Parathyroid adenoma (tissue), 2 donors: Measurements from ENCODE around the gene MAGI1.
"Not testable (repeated sequence)": the region's sequence is repeated elsewhere in the genome, so short reads cannot be mapped to it uniquely, and the experiment has no call there.

Experiments used
- H2AFZ ChIP-seq: fragments of 300-600 bp; sonication (generic); one replicate; pipeline ENCODE4 v1.7.0; 2017; ENCODE audit warnings: antibody characterized with exemption, mild to moderate bottlenecking
- H3K27ac ChIP-seq: fragments of 300-600 bp; sonication (generic); one replicate; pipeline ENCODE4 v1.7.0; 2017
- H3K27me3 ChIP-seq: fragments of 300-600 bp; sonication (generic); one replicate; pipeline ENCODE4 v1.7.0; 2017; ENCODE audit warnings: low read length; ENCODE audit not compliant: control insufficient read depth, insufficient read depth
- H3K36me3 ChIP-seq: fragments of 300-600 bp; sonication (generic); one replicate; pipeline ENCODE4 v1.7.0; 2017; ENCODE audit warnings: low read length; ENCODE audit not compliant: control insufficient read depth, insufficient read depth
- H3K4me1 ChIP-seq: fragments of 300-600 bp; sonication (generic); one replicate; pipeline ENCODE4 v1.7.0; 2017; ENCODE audit warnings: control low read depth
- H3K4me2 ChIP-seq: fragments of 300-600 bp; sonication (generic); one replicate; pipeline ENCODE4 v1.7.0; 2017; ENCODE audit warnings: low read length
- H3K4me3 ChIP-seq: fragments of 300-600 bp; sonication (generic); one replicate; pipeline ENCODE4 v1.7.0; 2017; ENCODE audit warnings: low read depth, low read length
- H3K79me2 ChIP-seq: fragments of 300-600 bp; sonication (generic); one replicate; pipeline ENCODE4 v1.7.0; 2017; ENCODE audit warnings: control low read depth
- H3K9ac ChIP-seq: fragments of 300-600 bp; sonication (generic); one replicate; pipeline ENCODE4 v1.7.0; 2017; ENCODE audit warnings: mild to moderate bottlenecking
- H3K9me3 ChIP-seq: fragments of 300-600 bp; sonication (generic); one replicate; pipeline ENCODE4 v1.7.0; 2017; ENCODE audit warnings: low read length; ENCODE audit not compliant: control insufficient read depth
- CTCF ChIP-seq: fragments of 300-600 bp; sonication (generic); IDR thresholded peaks from one replicate; pipeline ENCODE4 v1.7.0; 2017; ENCODE audit warnings: antibody characterized with exemption, mild to moderate bottlenecking
- donor health status: primary hyperparathyroidism.

Gene MAGI1

GRCh38 chr3:65617209-65617608, 421.5 kb downstream of the MAGI1 start:
- Histone ChIP-seq H3K4me1 (no peaks in the 10 kb centered on the region), H3K36me3 (no peaks in the 10 kb centered on the region), H3K27me3 (no peaks in the 10 kb centered on the region), H3K4me2 (no peak overlapping the region), H3K9ac (no peak overlapping the region), H3K27ac (no peak overlapping the region), H2AFZ (no peak overlapping the region), H3K4me3 (no peak overlapping the region), H3K9me3 (no peaks in the 10 kb centered on the region), H3K79me2 (no peaks in the 10 kb centered on the region)
- no peak for TF ChIP-seq CTCF

GRCh38 chr3:65616563-65616962, 422.2 kb downstream of the MAGI1 start:
- H3K9ac ChIP-seq: no peak overlapping the region
- no peak overlapping the region for H2AFZ ChIP-seq
- no peak overlapping the region for H3K4me2 ChIP-seq
- H3K4me3 ChIP-seq: no peak overlapping the region
- H3K9me3 ChIP-seq: no peaks in the 10 kb centered on the region
- no peaks in the 10 kb centered on the region for H3K4me1 ChIP-seq
- H3K79me2 ChIP-seq: no peaks in the 10 kb centered on the region
- TF ChIP-seq CTCF: no peak
- no peaks in the 10 kb centered on the region for H3K36me3 ChIP-seq
- H3K27me3 ChIP-seq: no peaks in the 10 kb centered on the region
- no peak overlapping the region for H3K27ac ChIP-seq

- no peaks in the 10 kb centered on the region for H3K79me2 ChIP-seq
- H3K9ac ChIP-seq: no peak overlapping the region
- no peak for TF ChIP-seq CTCF
- no peak overlapping the region for H3K4me2 ChIP-seq
- no peak overlapping the region for H3K27ac ChIP-seq
- no peak overlapping the region for H2AFZ ChIP-seq
- no peak overlapping the region for H3K4me3 ChIP-seq
- H3K9me3 ChIP-seq: no peaks in the 10 kb centered on the region
- no peaks in the 10 kb centered on the region for H3K4me1 ChIP-seq
- H3K27me3 ChIP-seq: no peaks in the 10 kb centered on the region
- no peaks in the 10 kb centered on the region for H3K36me3 ChIP-seq
These were observed 423.4 kb downstream of the MAGI1 start for GRCh38 chr3:65615329-65615728.

GRCh38 chr3:65614585-65614984, 424.1 kb downstream of the MAGI1 start:
- H2AFZ ChIP-seq: no peak overlapping the region
- H3K9ac ChIP-seq: no peak overlapping the region

GRCh38 chr3:65607965-65608460, 430.7 kb downstream of the MAGI1 start:
- not testable (repeated sequence) for H3K79me2 ChIP-seq, H3K36me3 ChIP-seq, H3K4me2 ChIP-seq, H3K27ac ChIP-seq, H2AFZ ChIP-seq, H3K4me1 ChIP-seq, H3K27me3 ChIP-seq, H3K4me3 ChIP-seq, H3K9ac ChIP-seq, H3K9me3 ChIP-seq

More at GRCh38 chr3:65614585-65614984, 424.1 kb downstream of the MAGI1 start:
- Histone ChIP-seq H3K27ac (no peak overlapping the region), H3K4me3 (no peak overlapping the region), H3K4me2 (no peak overlapping the region), H3K79me2 (no peaks in the 10 kb centered on the region), H3K36me3 (no peaks in the 10 kb centered on the region), H3K27me3 (no peaks in the 10 kb centered on the region), H3K9me3 (no peaks in the 10 kb centered on the region), H3K4me1 (no peaks in the 10 kb centered on the region)
- TF ChIP-seq CTCF: no peak
